GDM1 (cell line): Measurements from ENCODE around the gene ZNF341.
"Not testable (repeated sequence)": the region's sequence is repeated elsewhere in the genome, so short reads cannot be mapped to it uniquely, and the experiment has no call there.

Source experiments
- DNase-seq: peaks from one replicate; lab custom pipeline; 2025; lab: John Stamatoyannopoulos, UW

The ZNF341 gene

DNA sequence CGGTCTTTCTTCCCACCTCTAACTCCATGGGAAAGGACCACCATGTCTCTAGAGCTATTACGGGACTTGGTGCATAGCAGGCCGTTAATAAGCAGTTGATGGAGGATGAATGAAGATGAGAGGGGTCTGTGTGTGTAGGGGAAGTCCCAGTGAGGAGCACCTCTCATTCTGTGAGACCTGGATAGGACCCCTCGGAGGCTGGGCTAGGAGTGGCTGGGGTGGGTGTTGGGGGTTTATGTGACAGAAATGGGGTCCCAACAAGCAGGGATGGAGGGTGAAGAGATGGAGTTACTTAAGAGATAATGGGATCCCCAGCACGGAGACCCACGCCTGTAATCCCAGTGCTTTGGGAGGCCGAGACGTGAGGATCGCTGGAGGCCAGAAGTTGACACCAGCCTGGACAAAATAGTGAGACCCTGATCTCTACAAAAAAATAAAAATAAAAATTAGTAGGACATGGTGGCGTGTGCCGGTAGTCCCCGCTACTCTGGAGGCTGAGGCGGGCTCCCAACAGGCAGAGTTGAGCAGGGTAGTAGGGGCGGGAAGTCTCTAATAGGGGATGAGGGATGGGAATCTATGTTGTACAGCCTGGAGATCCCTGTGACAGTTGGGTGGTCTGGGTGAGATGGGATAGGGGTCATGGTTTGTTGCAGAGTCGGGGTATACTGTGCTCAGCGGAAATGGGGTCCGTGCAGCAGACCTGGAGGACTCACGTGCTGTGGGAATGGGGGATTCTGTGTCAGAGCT, 677 bp upstream of the ZNF341 start:
- no peak for DNase-seq

DNA sequence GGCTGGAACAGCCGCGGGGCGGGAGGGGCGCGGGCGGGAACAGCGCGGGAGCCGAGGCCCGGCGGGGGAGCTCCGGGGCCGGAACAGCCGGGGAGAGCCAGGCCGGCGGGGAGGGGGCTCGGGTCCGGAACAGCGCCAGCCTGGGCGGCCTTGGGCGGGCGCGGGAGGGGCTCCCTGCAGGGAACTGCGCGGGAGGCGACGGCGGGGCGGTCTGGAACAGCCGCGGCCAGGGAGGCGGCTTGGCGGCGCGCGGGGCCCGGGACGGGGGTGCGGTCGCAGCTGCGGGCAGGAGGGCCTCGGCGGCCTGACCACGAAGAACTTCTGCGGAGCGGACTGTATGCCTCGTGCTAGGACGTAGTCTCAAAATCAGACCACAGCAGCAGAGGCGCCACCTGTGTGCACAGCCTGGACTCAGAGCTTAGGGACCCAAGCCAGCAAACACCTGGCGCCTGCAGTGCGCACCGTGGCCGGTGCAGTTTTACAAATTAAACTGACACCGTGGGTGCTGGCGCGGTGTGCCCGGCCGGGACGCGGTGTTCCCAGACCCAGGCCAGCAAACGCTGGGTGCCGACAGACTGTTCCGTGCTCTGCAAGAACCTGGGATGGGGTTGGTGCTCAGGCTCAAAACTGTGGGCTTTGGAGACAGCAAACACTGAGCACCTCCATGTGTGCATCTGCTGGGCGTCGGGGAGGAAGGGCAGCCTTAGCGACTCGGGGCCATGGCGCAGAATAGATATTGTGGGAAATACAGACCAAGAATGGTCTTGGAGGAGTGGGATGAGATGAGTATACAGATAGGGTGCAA, 572 bp downstream of the ZNF341 start:
- DNase-seq: no peak

DNA sequence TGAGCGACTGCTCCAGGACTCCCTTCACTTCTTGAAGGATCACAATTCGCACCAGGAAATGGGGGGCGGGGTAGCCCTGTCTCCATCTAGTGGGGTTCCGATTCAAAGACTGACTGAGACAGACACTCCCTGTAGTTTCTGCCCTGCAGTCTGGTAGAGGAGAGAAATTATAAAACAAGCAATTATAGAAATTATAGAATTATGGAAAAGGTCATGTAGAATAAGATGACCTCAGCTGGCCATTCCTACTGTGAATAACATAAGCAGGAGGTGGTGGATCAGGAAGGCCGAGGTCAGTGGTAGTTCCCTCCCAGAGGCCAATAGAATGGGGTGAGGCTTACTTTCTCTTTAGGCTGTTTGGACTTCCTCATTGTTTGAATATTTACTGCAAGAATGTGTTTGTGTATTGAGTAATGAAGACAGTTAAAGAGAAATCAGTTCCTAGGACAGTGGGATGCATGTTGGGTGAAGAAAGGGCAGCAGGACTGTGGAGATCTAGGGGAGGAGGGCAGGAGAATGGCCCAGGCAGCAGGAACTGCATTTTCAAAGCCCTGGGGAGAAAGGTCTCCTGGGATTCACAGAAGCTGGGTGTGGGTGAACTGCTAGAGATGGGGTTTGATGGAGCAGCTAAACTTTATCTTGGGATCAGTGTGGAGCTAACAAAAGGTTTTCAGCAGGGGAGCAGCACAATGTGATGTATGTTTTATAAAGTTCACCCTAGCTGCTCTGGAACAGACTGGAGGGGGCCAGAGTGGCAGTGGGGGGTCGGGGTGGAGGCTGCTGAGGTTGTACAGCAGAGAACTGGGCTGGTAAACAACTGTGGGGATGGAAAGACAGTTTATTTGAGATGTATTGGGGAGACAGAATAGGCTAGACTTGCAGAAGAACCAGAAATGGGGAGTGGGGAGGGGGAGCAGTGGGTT, 2.1 kb downstream of the ZNF341 start:
- DNase-seq: peak; percentile 5

DNA sequence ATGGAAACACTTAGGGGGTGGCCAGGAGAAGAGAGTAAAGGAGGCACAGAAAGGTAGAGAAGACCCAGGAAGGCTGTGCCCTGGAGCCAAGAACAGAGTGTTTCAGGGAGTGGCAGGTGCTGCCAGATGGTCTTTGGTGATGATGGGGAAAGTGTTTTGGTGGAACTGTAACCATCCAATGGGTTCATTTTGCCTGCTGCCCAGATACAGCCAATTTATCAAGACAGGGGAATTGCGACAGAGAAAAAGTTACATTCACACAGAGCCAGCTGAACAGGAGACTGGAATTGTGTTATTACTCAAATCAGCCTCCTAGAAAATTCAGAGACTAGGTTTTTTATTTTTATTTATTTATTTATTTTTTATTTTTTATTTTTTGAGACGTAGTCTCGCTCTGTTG, 5.2 kb downstream of the ZNF341 start:
- no peak for DNase-seq

DNA sequence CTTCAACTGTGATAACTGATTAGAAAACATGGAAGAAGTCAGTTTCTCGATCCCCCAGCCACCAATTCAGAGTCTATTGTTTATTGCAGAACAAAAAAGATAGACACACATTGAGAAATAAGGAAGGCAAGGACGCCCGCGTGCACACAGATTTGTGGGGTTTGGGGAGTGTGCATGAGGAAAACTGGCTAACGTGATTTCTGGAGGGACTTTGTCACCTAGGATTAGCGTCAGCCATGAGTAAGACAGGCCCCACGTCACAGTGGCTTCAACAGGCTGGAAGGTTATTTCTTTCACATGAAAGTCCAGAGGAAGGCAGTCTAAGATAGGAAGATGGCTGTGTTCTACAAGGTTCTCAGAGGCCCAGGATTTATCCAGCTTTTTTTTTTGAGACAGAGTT, 7.7 kb downstream of the ZNF341 start:
- DNase-seq: no peak

DNA sequence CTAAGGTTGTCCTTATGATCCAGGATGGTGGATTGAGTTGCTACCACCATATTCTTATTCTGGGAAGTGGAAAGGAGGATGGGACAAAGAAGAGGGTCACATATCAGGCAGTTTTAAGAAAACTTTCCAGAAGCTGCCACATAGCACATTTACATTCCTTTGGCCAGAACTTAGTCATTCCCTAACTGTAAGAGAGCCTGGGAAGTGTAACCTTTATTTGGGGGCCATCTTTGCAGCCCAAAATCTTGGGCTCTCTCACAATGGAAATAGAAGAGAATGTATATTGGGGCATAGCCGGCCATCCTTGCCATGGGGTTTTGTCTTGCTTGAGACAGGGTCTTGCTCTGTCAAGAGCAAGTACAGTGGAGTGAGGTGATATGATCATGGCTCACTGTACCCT, 8.4 kb downstream of the ZNF341 start:
- no peak for DNase-seq

DNA sequence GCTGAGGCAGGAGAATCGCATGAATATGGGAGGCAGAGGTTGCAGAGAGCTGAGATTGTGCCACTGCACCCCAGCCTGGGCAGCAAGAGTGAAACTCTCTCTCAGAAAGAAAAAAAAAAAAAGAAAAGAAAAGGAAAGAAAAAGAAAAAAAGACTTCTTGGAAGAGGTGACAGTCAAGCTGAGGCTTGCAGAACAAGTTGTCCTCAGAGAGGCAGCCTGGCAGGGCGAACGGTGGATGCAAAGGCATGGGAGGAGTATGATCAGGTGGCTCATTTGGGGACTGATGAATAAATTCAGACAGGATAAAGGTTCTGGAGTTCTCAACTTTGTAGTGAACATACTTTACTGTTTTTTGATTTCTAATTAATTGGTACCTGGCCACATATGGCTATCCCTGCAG, 12.4 kb downstream of the ZNF341 start:
- no peak for DNase-seq

DNA sequence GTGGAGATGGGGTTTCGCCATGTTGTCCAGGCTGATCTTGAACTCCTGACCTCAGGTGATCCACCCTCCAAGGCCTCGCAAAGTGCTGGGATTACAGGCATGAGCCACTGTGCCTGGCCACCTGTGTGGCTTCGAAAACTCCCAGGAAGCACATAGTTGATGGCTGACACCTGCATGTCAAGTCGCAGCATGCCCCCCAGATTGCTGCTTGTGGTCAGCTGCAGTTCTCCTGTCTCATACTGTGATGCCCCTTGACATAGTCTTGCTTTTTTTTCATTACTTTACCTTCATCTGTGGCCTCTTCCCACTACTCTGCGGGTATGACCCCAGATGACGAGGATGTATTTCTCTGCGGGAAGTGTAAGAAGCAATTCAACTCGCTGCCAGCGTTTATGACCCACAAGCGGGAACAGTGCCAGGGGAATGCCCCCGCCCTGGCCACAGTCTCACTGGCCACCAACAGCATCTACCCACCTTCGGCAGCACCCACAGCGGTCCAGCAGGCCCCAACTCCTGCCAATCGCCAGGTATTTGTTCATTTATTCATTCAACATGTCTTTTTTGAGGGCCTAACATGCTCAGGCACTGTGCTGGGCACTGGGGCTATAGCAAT, 13.1 kb downstream of the ZNF341 start:
- DNase-seq: no peak

DNA sequence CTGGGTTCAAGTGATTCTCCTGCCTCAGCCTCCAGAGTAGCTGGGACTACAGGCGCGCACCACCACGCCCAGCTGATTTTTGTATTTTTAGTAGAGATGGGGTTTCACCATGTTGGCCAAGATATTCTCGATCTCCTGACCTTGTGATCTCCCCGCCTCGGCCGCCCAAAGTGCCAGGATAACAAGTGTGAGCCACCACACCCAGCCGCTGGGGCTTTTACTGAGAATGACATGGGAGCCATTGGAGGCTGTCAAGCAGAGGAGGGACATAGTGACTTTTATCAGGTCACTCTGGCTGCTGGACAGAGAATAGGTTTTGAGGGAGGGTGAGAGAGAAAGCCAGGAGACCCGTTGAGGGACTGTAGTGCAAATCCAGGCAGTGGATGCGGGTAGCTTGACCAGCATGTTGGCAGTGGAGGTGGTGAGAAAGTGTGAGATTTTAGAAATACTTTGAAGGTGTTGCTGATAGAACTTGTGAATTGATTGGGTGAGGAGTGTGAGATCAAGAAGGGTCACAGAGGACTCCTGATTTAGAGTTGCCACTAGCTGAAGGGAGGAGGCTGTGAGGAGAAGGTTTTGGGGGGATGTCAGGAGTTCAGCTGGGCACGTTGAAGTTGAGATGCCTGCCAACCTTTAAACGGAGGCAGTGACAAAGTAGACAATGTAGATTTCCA, 14.7 kb downstream of the ZNF341 start:
- no peak for DNase-seq

DNA sequence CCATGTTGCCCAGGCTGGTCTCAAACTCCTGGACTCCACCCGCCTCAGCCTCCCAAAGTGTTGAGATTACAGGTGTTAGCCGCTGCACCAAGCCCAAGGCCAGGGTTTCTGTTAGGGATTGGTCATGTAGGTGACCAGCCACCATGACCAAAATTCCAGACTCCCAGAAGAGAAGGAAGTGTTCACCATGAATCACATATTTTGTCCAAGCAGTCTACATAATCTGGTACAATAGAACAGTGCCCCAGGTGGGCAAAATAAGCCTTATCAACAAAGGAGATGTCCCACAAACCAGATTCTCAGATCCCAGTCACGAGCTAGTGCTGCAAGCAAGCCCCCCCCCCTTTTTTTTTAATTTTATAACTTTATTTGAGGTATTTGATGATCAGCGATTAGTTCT, 20.0 kb downstream of the ZNF341 start:
- DNase-seq: no peak

DNA sequence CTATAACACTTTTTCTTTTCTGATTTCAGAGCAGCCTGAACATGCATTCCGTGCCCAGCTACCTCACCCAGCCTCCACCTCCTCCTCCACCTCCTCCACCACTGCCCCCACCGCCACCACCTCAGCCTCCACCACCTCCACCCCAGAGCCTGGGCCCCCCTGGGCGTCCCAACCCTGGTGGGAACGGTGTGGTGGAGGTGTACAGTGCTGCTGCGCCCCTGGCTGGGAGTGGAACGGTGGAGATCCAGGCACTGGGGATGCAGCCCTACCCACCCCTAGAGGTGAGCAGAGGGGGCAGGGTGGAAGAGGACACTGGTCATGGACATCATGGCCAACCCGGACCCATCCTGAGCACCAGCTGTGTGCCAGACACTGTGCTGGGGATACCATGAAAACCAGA, 21.3 kb downstream of the ZNF341 start:
- no peak for DNase-seq

DNA sequence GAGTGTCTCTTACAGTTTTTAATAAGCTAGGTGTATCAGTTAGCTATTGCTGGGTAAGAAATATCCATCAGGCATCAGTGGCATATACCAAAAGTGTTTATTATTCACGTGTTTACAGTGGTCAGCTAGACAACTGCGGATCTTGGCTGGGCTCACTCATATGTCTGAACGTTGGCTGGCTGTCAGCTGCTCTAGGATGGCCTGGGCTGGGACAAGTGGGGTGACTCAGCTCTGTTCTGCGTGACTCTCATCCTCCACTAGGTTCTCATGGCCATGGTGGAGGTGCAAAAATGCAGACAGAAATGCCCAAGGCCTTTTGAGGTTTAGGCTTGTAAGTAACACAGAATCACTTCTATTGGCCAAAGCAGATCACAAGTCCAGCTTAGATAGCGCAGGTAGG, 22.0 kb downstream of the ZNF341 start:
- no peak for DNase-seq

DNA sequence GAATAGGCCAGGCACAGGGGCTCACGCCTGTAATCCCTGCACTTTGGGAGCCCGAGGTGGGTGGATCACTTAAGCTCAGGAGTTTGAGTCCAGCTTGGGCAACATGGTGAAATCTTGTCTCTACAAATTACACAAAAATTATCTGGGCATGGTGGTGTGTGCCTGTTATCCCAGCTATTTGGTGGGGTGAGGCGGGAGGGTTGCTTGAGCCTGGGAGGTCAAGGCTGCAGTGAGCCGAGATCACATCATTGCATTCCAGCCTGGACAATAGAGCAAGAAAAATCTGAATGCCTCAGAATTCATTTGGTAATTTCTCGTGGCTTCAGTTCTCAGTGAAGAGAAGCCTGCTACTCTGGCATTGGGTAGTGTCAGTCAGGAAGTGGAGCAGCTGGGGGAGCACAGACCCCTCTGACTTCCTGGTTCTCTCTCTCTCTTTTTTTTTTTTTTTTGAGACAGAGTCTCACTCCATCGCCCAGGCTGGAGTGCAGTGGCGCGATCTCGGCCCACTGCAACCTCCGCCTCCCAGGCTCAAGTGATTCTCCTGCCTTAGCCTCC, 24.2 kb downstream of the ZNF341 start:
- not testable (repeated sequence) for DNase-seq

DNA sequence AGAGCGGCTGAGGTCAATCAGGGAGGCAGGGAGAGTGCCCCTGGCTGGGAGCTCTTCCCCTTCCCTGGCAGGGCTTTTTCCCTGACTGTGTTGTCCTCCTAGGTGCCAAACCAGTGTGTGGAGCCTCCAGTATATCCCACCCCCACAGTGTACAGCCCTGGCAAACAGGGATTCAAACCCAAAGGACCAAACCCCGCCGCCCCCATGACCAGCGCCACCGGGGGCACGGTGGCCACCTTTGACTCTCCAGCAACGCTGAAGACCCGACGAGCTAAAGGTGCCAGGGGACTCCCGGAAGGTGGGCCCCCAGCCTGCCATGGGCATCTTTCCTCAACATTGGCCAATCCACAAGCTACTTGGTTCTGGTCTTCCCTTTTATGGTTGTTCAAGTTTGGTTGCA, 25.2 kb downstream of the ZNF341 start:
- DNase-seq: no peak

DNA sequence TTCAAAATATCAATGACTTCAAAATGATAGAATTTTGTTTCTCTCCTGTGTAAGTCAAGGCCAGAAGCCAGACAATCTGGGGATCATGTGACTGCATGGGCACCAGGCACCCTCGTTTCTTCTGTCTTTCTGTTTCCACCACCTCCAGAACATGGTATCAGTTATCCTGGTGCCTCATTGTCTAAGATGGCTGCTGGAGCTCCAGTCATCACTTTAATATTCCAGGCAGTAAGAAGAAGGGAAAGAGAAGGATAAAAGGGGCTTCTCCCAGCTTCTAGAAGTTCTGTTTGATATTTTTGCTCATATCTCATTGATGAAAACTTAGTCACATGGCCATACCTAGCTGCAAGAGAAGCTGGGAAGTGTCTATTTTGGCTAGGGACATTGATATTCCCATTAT, 25.7 kb downstream of the ZNF341 start:
- no peak for DNase-seq

DNA sequence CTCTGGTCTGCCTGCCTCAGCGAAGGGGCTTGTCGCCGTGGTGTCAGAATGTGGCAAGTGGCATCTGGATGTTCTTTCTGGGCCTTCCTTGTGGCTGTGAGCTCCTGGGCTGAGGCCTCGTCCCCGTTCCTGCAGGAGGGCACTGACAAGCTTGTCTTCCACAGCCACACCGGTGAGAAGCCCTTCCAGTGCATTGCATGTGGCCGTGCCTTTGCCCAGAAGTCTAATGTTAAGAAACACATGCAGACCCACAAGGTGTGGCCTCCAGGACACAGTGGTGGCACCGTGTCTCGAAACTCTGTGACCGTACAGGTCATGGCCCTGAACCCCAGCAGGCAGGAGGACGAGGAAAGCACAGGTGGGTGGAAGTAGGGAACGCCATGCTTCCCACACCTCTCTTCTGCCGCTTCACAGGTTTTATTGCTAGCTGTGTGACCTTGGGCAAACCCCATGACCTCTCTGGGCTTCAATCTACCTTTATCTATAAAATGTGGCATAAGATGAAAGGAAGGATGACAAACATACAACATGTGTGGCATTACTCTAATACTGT, 30.0 kb downstream of the ZNF341 start:
- no peak for DNase-seq

DNA sequence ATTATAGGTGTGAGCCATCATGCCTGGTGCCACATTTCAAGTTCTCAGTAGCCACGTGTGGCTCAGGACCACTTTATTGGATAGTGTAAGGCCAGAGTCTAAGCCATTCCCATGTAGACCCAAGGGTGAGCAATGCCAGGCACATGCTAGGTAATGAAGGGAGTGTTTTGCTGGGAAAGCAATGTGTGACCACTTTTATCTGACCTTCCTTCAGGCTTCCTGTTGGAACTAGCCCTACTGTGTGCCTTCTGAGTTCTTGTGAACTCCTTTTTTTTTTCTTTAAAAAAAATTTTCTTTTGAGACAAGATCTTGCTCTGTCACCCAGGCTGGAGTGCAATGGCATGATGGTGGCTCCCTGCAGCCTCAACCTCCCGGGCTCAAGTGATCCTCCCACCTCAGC, 33.3 kb downstream of the ZNF341 start:
- no peak for DNase-seq

DNA sequence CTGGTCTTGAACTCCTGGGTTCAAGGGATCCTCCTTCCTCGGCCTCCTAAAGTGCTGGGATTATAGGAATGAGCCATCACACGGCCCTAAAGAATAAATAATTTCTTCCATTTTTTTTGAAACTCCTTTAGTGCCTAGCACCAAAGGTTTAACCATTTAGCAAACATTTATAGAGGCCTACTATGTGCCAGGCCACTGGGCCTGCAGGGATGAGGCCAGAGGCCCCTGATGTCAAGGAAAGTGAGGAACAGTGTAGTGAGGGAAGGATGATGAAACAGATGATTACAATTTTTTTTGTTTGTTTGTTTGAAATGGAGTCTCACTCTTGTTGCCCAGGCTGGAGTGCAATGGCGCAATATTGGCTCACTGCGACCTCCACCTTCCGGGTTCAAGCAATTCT, 33.8 kb downstream of the ZNF341 start:
- DNase-seq: no peak

DNA sequence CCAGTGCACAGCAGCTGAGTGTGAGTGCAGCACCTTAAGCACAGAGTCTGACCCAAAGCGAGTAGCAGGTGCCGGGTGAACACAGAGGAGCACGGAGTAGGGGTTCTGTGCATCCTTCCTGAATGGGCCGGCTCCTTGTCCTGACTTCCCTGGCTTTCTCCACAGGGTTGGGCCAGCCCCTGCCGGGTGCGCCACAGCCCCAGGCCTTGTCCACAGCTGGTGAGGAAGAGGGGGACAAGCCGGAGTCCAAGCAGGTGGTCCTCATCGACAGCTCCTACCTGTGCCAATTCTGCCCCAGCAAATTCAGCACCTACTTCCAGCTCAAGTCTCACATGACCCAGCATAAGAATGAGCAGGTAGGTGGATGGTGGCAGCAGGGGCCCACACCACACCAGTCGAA, 34.9 kb downstream of the ZNF341 start:
- no peak for DNase-seq

DNA sequence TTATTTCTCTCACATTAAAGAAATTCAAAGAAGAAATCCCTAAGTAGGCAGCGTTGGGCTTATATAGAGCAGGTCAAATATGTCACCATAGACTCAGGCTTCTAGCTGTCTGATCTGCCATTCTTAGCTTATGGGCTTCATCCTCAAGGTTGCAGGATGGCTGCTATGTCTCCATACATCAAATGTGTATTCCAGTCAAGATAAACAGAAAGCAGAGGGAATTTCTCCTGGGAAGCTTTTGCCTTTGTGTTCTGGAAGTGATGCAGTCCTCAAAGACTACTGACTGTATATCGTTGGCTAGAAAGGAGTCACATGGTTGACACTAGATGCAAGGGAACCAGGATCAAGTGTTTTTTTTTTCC, 36.0 kb downstream of the ZNF341 start:
- no peak for DNase-seq

DNA sequence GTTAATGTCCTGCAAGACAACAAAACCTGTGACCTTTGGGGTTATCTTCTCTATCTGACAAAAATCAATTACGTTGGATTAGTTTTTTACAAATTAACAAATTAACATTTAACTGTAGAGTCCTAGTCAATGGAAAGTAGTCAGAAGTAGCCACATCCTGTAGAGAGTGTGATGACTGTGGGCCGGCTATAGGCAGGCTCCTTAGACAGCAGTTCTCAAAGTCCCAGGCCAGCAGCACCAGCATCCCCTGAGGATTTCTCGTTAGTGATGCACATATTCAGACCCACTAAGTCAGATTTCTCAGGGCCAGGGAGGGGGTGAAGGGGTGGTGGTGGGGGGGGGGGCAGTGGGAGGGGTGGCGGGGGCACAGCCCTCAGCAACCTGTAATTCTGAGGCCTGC, 37.2 kb downstream of the ZNF341 start:
- DNase-seq: no peak
